ENCODE data around the gene TSC22D1. TPM values are rescaled to one million over a fixed set of nuclear protein-coding genes. Genes with fewer than 3 reads are reported as not detected.
"Not testable (repeated sequence)": the region's sequence is repeated elsewhere in the genome, so short reads cannot be mapped to it uniquely, and the experiment has no call there.

The TSC22D1 gene
- total RNA-seq, 1 experiment from 2014 or later = 79.2 TPM

GRCh38 chr13:44605275-44605674 lies 29.1 kb upstream of the TSC22D1 start:
- no peak overlapping the region for H3K4me3 ChIP-seq
- no peak overlapping the region for H2AFZ ChIP-seq
- no peaks in the 10 kb centered on the region for H3K9me3 ChIP-seq (ENCODE audit: insufficient read depth, low read depth)
- H3K36me3 ChIP-seq (ENCODE audit: low read depth) = no peaks in the 10 kb centered on the region
- no peaks in the 10 kb centered on the region for H3K27me3 ChIP-seq (ENCODE audit: insufficient read depth, low read depth)
- H3K9me2 ChIP-seq (ENCODE audit: insufficient read depth) = no peaks in the 10 kb centered on the region
- no peaks in the 10 kb centered on the region for H3K4me1 ChIP-seq (replicated peaks; ENCODE audit: insufficient read depth)
- H3K79me2 ChIP-seq (ENCODE audit: low read depth) = no peaks in the 10 kb centered on the region
- H3F3A ChIP-seq (ENCODE audit: insufficient read depth, low read depth) = no peaks in the 10 kb centered on the region
- no TSS peak for BruUV-seq (replicated peaks)
- TF ChIP-seq CTCF (conservative IDR thresholded peaks at IDR 0.05) = no peak
- no peak for TF ChIP-seq EZH2 (IDR thresholded peaks at IDR 0.05; ENCODE audit: low read depth)
- H4K20me1 ChIP-seq (ENCODE audit: insufficient read depth) = no peaks in the 10 kb centered on the region
- intact Hi-C loops (cut with micrococcal nuclease; ENCODE audit: unreplicated experiment) = no loop called here
- ChIA-PET CTCF (no interaction called here), POLR2A (ENCODE audit: unreplicated experiment) (no interaction called here)
- no peak for DNase-seq
- no peak overlapping the region for H3K4me2 ChIP-seq
- no peak overlapping the region for H3K27ac ChIP-seq

- intact Hi-C loops (cut with micrococcal nuclease; ENCODE audit: unreplicated experiment) = no loop called here
- ChIA-PET CTCF (no interaction called here), POLR2A (ENCODE audit: unreplicated experiment) (no interaction called here)
- Histone ChIP-seq H3F3A (ENCODE audit: insufficient read depth, low read depth) (no peaks in the 10 kb centered on the region), H3K27me3 (ENCODE audit: insufficient read depth, low read depth) (no peaks in the 10 kb centered on the region), H4K20me1 (ENCODE audit: insufficient read depth) (no peaks in the 10 kb centered on the region), H3K4me3 (no peak overlapping the region), H2AFZ (no peak overlapping the region), H3K4me1 (replicated peaks; ENCODE audit: insufficient read depth) (no peaks in the 10 kb centered on the region), H3K9me3 (ENCODE audit: insufficient read depth, low read depth) (no peaks in the 10 kb centered on the region), H3K36me3 (ENCODE audit: low read depth) (no peaks in the 10 kb centered on the region), H3K79me2 (ENCODE audit: low read depth) (no peaks in the 10 kb centered on the region), H3K4me2 (no peak overlapping the region), H3K9me2 (ENCODE audit: insufficient read depth) (no peaks in the 10 kb centered on the region), H3K27ac (no peak overlapping the region)
- DNase-seq = no peak
- TF ChIP-seq EZH2 (IDR thresholded peaks at IDR 0.05; ENCODE audit: low read depth) (no peak), CTCF (conservative IDR thresholded peaks at IDR 0.05) (no peak)
- no TSS peak for BruUV-seq (replicated peaks)
Measured at GRCh38 chr13:44601586-44601985, 25.5 kb upstream of the TSC22D1 start.

DNA sequence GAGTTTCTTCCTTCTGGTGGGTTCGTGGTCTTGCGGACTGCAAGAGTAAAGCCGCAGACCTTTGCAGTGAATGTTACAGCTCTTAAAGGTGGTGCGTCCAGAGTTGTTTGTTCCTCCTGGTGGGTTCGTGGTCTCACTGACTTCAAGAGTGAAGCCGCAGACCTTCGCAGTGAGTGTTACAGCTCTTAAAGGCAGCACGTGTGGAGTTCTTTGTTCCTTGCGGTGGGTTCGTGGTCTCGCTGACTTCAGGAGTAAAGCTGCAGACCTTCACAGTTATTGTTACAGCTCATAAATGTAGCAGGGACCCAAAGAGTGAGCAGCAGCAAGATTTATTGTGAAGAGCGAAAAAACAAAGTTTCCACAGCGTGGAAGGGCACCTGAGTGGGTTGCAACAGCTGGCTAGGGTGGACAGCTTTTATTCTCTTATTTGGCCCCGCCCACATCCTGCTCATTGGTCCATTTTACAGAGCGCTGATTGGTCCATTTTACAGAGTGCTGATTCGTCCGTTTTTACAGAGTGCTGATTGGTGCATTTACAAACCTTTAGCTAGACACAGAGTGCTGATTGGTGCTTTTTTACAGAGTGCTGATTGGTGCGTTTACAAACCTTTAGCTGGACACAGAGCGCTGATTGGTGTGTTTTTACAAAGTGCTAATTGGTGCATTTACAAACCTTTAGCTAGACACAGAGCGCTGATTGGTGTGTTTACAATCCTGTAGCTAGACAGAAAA lies 17.9 kb upstream of the TSC22D1 start:
- intact Hi-C loops (cut with micrococcal nuclease; ENCODE audit: unreplicated experiment); H3K27me3 ChIP-seq (ENCODE audit: insufficient read depth, low read depth); H3F3A ChIP-seq (ENCODE audit: insufficient read depth, low read depth); CTCF ChIA-PET; H2AFZ ChIP-seq; H3K79me2 ChIP-seq (ENCODE audit: low read depth); H4K20me1 ChIP-seq (ENCODE audit: insufficient read depth); DNase-seq; H3K27ac ChIP-seq; H3K36me3 ChIP-seq (ENCODE audit: low read depth); POLR2A ChIA-PET (ENCODE audit: unreplicated experiment); H3K4me1 ChIP-seq (replicated peaks; ENCODE audit: insufficient read depth); H3K4me3 ChIP-seq; H3K9me3 ChIP-seq (ENCODE audit: insufficient read depth, low read depth); BruUV-seq (replicated peaks); H3K9me2 ChIP-seq (ENCODE audit: insufficient read depth); H3K4me2 ChIP-seq: not testable (repeated sequence)

All from PC-9 (cell line).